ENCODE data around the gene PJA2. TPM values are rescaled to one million over a fixed set of nuclear protein-coding genes. Genes with fewer than 3 reads are reported as not detected.

PJA2 gene
- total and polyA plus RNA-seq, 2 donors from 2014 or later, result 30.3 to 103 TPM

GRCh38 chr5:109364977-109365376 lies 44.8 kb downstream of the PJA2 start:
- FAIRE-seq (no peak), DNase-seq (no peak)
- no peak overlapping the region for H3K27ac ChIP-seq (ENCODE audit: low read depth in 2 of 2, low read length in 2 of 2)
- H3K36me3 ChIP-seq (ENCODE audit: control insufficient read depth in 2 of 3, insufficient read depth in 3 of 3, low read length in 3 of 3), result peaks cover 8 to 30% (median 10%) of the 10 kb centered on the region in 3 donors
- no peak for TF ChIP-seq CTCF (IDR thresholded peaks at IDR 0.05; ENCODE audit: borderline replicate concordance, extremely low read depth, insufficient read depth)
- H3K4me3 ChIP-seq (ENCODE audit: low read length in 3 of 3), result no peak overlapping the region
- peaks cover 0 to 8% (median 0%) of the 10 kb centered on the region in 3 donors for H3K9me3 ChIP-seq (ENCODE audit: control insufficient read depth in 2 of 3, insufficient read depth in 1 of 3, low read length in 3 of 3)
- H3K9ac ChIP-seq (ENCODE audit: low read length in 3 of 3), result no peak overlapping the region
- no peaks in the 10 kb centered on the region for H3K27me3 ChIP-seq (ENCODE audit: control insufficient read depth, insufficient read depth, low read length)
- no peaks in the 10 kb centered on the region for H3K4me1 ChIP-seq (ENCODE audit: control insufficient read depth in 2 of 3, insufficient read depth in 2 of 3, low read depth in 1 of 3, low read length in 3 of 3)
- intact Hi-C loops (cut with DNase I), result no loop called here

GRCh38 chr5:109359642-109360041 lies 50.1 kb downstream of the PJA2 start:
- peak; percentile 13 for FAIRE-seq
- peaks cover 6 to 25% (median 6%) of the 10 kb centered on the region in 3 donors for H3K36me3 ChIP-seq (ENCODE audit: control insufficient read depth in 2 of 3, insufficient read depth in 3 of 3, low read length in 3 of 3)

GRCh38 chr5:109357807-109358206 lies 52.0 kb downstream of the PJA2 start:
- no peak for DNase-seq
- H3K36me3 ChIP-seq (ENCODE audit: control insufficient read depth in 2 of 3, insufficient read depth in 3 of 3, low read length in 3 of 3), result peaks cover 6 to 25% (median 6%) of the 10 kb centered on the region in 3 donors
- H3K9me3 ChIP-seq (ENCODE audit: control insufficient read depth in 2 of 3, insufficient read depth in 1 of 3, low read length in 3 of 3), result no peaks in the 10 kb centered on the region
- H3K9ac ChIP-seq (ENCODE audit: low read length in 3 of 3), result no peak overlapping the region
- H3K27me3 ChIP-seq (ENCODE audit: control insufficient read depth, insufficient read depth, low read length), result no peaks in the 10 kb centered on the region
- no peaks in the 10 kb centered on the region for H3K4me1 ChIP-seq (ENCODE audit: control insufficient read depth in 2 of 3, insufficient read depth in 2 of 3, low read depth in 1 of 3, low read length in 3 of 3)
- no peak for FAIRE-seq
- intact Hi-C loops (cut with DNase I), result no loop called here
- TF ChIP-seq CTCF (IDR thresholded peaks at IDR 0.05; ENCODE audit: borderline replicate concordance, extremely low read depth, insufficient read depth), result no peak
- H3K4me3 ChIP-seq (ENCODE audit: low read length in 3 of 3), result no peak overlapping the region
- no peak overlapping the region for H3K27ac ChIP-seq (ENCODE audit: low read depth in 2 of 2, low read length in 2 of 2)

More at GRCh38 chr5:109359642-109360041, 50.1 kb downstream of the PJA2 start:
- intact Hi-C loops (cut with DNase I), result no loop called here
- Histone ChIP-seq H3K27ac (ENCODE audit: low read depth in 2 of 2, low read length in 2 of 2) (no peak overlapping the region), H3K9me3 (ENCODE audit: control insufficient read depth in 2 of 3, insufficient read depth in 1 of 3, low read length in 3 of 3) (no peaks in the 10 kb centered on the region), H3K4me1 (ENCODE audit: control insufficient read depth in 2 of 3, insufficient read depth in 2 of 3, low read depth in 1 of 3, low read length in 3 of 3) (no peaks in the 10 kb centered on the region), H3K27me3 (ENCODE audit: control insufficient read depth, insufficient read depth, low read length) (no peaks in the 10 kb centered on the region), H3K9ac (ENCODE audit: low read length in 3 of 3) (no peak overlapping the region), H3K4me3 (ENCODE audit: low read length in 3 of 3) (no peak overlapping the region)
- DNase-seq, result no peak
- TF ChIP-seq CTCF (IDR thresholded peaks at IDR 0.05; ENCODE audit: borderline replicate concordance, extremely low read depth, insufficient read depth), result no peak

- no peak for TF ChIP-seq CTCF (IDR thresholded peaks at IDR 0.05; ENCODE audit: borderline replicate concordance, extremely low read depth, insufficient read depth)
- Histone ChIP-seq H3K36me3 (ENCODE audit: control insufficient read depth in 2 of 3, insufficient read depth in 3 of 3, low read length in 3 of 3) (peaks cover 0 to 18% (median 2%) of the 10 kb centered on the region in 3 donors), H3K4me1 (ENCODE audit: control insufficient read depth in 2 of 3, insufficient read depth in 2 of 3, low read depth in 1 of 3, low read length in 3 of 3) (no peaks in the 10 kb centered on the region), H3K9me3 (ENCODE audit: control insufficient read depth in 2 of 3, insufficient read depth in 1 of 3, low read length in 3 of 3) (no peaks in the 10 kb centered on the region), H3K27ac (ENCODE audit: low read depth in 2 of 2, low read length in 2 of 2) (no peak overlapping the region), H3K27me3 (ENCODE audit: control insufficient read depth, insufficient read depth, low read length) (no peaks in the 10 kb centered on the region), H3K4me3 (ENCODE audit: low read length in 3 of 3) (no peak overlapping the region), H3K9ac (ENCODE audit: low read length in 3 of 3) (no peak overlapping the region)
- intact Hi-C loops (cut with DNase I), result no loop called here
- FAIRE-seq, result no peak
- DNase-seq, result peak in 3 of 5 donors; percentile 32 to 55 (median 53)
Observed at GRCh38 chr5:109354761-109355160, 55.0 kb downstream of the PJA2 start.

All from kidney (tissue), 14 donors.